HG02623 (cell line): Measurements from ENCODE around the gene ZIK1.

Source experiments
- ATAC-seq: cut with Tn5 transposase; IDR thresholded peaks from one replicate; pipeline ENCODE4 v1.9.1; 2021; ENCODE audit warnings: moderate library complexity; ENCODE audit not compliant: unreplicated experiment

ZIK1 gene

DNA sequence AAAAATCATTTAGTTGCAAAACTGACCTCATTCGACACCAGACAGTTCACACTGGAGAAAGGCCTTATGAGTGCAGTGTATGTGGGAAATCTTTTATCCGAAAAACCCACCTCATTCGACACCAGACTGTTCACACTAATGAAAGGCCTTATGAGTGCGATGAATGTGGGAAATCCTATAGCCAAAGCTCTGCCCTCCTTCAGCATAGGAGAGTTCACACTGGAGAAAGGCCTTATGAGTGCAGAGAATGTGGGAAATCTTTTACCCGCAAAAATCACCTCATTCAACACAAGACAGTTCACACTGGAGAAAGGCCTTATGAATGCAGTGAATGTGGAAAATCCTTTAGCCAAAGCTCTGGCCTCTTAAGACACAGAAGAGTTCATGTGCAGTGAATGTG lies 23.0 kb downstream of the ZIK1 start:
- ATAC-seq, result no peak

DNA sequence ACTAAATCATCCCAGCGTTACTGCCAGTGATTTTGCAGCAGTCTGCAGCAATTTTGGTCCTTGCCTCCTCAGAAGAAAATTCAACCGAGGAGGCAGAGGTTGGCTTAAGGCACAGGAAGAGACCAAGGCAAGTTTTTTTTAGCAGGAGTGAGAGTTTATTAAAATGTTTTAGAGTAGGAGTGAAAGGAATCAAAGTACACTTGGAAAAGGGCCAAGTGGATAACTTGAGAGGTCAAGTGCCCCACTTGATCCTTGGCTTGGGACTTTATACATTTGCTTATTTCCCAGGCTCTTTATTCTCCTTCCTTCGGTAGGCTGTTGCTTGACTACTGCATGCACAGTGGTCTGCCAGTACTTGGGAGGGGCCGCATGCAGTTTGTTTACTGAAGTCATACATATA lies 27.2 kb downstream of the ZIK1 start:
- no peak for ATAC-seq

DNA sequence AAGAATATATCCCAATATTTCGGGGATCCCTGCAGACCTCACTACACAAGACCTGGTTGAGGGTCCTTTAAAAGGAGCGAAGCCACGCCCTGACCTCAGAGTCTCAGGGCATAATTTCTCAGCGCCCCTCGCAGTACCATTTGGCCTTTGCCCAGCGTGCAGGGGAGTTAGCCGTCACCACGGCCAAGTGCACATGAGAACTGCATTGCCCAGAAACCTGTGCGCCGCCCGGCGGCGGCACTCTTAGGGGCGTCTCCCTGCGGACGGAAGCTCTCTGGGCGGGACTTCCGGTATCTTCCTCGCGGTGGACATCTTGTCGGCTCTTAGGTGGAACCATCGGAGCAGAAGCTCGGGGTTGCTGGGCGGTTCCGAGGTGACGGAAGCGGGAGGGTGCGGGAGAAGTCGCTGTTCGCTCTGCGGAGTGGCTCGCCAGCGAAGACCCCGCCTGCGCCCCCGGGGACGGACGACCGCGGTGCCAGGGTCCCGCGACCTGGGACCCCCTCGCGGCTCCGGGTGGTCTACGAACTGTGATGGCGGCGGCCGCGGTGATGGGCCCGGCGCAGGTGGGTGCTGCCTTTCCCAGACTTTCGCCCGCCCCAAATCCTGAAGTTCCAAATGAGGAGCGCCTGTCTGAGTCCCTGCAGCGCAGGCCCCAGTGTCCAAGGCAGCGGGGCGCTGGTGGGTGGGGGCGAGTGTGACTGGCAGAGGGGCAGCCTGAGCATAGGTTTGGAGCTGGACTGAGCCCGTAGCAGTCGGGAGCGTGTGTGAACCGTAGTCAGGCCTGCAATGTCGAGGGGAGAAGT lies 30.2 kb downstream of the ZIK1 start, which contains the start of gene ZNF134:
Gene ZNF134, plus strand, starts transcription at position 302 of the 803 bp plus-strand sequence. CDS start 5,227 bp downstream, outside the sequence.
- peak; percentile 92 for ATAC-seq

DNA sequence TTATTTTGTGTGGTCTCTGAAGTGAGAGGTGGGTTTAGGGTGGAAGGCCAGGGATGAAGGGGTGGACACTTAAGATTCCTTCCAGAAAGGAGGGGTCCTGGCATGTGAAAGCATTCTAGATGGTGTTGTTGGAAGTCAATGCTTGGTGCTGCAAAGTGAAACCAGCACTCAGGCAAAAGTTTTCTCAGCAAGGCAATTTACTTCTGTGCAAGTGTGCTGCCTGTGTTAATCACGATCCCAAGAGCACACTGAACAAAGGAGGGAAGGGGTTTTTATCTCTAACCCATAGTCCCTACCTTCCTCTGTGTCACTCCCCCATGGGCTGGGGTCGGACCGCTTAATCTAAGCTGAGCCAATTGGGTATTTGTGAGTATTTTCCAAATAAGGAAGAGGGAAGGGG lies 31.4 kb downstream of the ZIK1 start:
- ATAC-seq, result no peak

DNA sequence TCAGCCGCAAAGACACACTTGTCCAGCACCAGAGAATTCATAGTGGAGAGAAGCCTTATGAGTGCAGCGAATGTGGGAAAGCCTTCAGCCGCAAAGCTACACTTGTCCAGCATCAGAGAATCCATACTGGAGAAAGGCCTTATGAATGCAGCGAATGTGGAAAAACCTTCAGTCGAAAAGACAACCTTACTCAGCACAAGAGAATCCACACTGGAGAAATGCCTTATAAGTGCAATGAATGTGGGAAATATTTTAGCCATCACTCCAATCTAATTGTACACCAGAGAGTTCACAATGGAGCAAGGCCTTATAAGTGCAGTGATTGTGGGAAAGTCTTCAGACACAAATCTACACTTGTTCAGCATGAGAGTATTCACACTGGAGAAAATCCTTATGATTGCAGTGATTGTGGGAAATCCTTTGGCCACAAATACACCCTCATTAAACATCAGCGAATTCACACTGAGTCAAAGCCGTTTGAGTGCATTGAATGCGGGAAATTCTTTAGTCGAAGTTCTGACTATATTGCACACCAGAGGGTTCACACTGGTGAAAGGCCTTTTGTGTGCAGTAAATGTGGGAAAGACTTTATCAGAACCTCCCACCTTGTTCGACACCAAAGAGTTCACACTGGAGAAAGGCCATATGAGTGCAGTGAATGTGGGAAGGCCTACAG lies 36.9 kb downstream of the ZIK1 start:
- ATAC-seq, result no peak

DNA sequence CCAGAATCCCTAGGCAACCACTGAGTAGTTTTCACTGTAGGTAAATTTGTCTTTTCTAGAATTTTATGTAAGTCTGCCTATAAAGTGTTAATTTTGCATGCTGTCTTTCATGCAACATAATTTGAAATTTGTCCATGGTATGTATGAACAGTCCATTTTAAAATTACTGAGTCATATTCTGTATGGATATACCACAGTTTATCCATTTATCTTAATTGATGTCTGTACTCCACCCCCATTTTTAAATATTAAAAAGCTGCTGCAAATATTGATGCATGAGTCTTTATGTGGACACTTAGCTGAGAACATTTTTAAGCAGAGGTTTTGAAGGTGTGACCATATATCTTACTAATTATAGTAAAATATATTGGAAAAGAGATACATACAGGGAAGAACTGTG lies 39.1 kb downstream of the ZIK1 start:
- ATAC-seq, result no peak

DNA sequence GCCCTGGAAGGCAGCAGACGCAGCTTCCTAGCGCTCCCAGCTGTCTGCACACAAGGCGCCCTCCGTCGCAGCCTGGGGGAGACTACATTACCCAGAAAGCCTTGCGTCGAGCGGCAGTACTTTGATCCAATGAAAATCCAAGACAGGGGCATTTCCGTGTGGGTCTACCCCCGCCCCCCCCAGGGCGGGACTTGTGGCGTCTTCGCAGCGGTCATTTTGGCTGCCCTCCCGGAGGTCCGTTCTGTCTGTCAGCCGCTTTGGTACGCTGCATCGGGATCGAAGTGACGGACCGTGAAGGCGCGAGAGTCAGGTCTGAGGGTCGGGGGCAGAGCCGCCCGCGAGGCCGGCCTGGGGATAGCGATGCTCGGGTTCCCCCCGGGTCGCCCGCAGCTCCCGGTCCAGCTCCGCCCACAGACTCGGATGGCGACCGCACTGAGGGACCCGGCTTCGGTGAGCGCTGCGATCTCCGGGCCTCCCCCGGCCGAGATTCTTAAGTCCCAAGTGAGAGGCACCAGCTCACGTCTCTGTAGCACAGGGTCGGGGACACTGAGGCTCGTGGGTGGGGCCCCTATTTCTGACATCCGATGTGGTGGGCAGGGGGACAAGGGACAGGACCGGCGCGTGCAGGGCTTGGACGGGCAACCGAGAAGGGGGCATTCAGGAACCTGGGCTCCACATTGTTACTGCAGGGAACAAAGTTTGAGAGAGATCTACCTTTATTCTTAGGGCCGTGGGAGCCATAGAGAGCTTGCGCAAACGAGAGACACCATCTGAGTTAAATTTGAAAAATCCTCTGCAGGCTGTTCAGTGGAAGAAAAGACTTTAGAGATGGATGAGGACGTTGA lies 49.3 kb downstream of the ZIK1 start, which contains the start of gene ZNF211:
Gene ZNF211, plus strand, starts transcription at position 182 of the 845 bp plus-strand sequence. Its CDS starts 179 bp downstream, at position 361.
- ATAC-seq, result peak; percentile 96

DNA sequence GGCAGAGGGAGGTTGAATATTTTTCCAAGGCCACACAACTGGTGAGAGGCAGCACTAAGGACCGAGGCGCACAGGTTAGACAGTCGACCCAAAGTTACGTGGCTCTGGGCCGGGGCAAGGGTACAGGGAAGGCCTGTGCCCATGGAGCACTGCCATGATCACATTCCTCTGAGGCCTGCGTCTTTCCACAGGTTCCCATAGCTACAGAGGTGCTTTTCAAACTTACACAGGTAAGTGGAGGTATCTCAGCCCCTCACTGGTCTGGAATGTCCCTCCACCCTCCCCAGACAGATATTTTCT lies 49.8 kb downstream of the ZIK1 start:
- no peak for ATAC-seq

DNA sequence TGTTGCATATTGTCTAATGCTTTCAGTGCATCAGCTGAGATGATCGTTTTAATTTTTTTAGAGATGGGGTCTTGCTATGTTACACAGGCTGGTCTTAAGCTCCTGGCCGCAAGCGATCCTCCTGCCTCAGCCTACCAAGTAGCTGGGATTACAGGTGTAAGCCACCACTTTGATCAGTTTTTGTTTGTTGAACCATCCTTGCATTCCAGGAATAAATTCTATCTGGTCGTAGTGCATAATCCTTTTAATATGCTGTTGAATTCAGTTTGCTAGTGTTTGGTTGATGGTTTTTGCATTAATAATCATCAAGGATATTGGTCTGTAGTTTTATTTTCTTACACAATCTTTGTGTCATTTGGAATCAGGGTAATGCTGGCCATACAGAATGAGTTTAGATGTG lies 53.4 kb downstream of the ZIK1 start:
- ATAC-seq, result no peak

DNA sequence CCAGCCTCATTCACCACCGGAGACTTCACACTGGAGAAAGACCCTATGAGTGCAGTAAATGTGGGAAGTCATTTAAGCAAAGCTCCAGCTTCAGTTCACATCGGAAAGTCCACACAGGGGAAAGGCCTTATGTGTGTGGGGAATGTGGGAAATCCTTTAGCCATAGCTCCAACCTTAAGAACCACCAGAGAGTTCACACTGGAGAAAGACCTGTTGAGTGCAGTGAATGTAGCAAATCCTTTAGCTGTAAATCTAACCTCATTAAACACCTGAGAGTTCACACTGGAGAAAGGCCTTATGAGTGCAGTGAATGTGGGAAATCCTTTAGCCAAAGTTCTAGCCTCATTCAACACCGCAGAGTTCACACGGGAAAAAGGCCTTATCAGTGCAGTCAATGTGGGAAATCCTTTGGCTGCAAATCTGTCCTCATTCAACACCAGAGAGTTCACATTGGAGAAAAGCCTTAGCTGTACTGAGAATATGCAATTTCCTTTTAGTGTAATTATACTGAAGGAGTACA lies 57.8 kb downstream of the ZIK1 start:
- no peak for ATAC-seq

DNA sequence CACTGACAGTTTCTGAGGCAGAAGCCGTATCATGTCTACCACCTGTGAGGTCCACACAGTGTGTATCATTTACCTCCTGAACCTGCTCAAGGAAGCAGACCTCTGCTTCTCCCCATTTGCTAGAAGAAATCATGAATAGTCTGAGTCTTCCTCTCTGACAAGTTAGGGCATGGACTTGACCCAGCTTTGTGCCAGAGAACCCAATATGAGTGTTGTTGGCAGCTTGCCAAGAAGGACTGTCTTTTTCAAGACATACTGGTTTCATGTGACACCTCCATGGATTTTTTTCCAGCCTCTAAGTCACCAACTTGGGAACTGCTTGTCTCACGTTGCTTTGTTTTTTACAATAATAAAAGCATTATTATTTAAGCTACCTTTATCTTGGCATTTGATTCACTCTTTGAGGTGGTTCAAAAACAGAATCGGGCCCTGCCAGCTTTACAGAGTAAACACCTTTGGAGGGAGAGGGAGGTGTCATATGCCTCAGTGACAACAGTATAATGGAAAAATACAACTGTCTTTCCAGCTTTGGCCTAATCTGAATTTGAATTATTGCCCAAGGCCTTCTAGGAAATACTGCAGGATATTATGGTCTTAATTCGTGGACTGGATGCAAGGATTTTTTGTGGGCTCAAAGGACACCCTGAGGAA lies 58.6 kb downstream of the ZIK1 start:
- ATAC-seq, result no peak
